C4-2B (cell line): Measurements from ENCODE around the gene NDUFB8.
"Not testable (repeated sequence)": the region's sequence is repeated elsewhere in the genome, so short reads cannot be mapped to it uniquely, and the experiment has no call there.

Experiments
- H3K27ac ChIP-seq: fragments of 450-650 bp; 2 replicates; pipeline ENCODE4 v1.5.1; 2017
- CTCF ChIP-seq: fragments of 450-650 bp; conservative IDR thresholded peaks from 2 replicates; pipeline ENCODE4 v1.5.1; 2017; ENCODE audit warnings: mild to moderate bottlenecking
- ZFX ChIP-seq: fragments of 450-650 bp; IDR thresholded peaks from 2 replicates; pipeline ENCODE4 v1.6.1; 2017

NDUFB8 gene

DNA sequence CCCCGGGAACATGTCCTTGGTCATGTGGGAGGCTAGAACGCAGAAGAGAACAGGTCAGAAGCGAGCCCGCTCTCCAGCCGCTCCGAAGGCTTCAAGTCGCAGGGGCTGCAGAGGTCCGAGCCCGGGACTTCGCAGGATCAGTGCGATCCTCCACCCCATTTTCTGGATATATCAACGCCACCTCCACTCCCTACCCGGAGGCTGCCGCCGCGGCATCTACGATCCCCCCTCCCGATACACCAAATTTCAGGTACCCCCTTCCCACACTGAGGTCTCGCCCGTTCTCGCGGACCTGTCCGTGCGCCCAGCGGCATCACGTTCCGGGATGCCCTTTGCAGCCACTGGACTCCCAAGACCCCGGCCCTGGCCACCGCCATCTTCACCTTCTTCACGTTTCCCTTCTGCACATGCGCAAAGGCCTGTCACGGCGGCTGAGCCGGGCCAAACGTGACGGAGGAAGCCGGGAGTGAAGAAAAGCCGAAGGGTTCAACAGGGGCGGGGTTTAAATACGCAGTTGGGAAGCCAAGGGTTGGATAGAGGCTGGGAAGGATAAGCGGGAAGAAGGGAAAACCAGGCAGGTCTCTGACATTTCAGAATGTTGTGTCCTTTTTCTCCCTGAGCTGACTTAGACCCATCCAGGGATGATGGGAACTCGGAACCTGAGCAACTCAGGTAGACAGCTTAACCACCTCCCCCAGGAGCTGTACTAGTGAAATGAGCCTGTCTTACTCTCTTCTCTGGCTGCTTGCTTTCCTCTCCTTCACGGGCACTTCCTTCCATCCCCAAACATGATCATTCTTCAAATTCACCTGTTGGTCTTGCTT, at the start of gene NDUFB8:
NDUFB8 (minus strand) TSS at position 397 of the 824 bp plus-strand sequence; CDS start at position 377, 20 bp downstream.
- H3K27ac ChIP-seq, result peak within 1 kb of the TSS; percentile 90
- no peak for TF ChIP-seq ZFX
- TF ChIP-seq CTCF, result no peak

GRCh38 chr10:100576282-100576635, 46.6 kb upstream of the NDUFB8 start:
- TF ChIP-seq ZFX, result no peak
- no peak for TF ChIP-seq CTCF
- H3K27ac ChIP-seq, result no peak overlapping the region

GRCh38 chr10:100575585-100576281, 46.1 kb upstream of the NDUFB8 start:
- TF ChIP-seq ZFX (no peak), CTCF (no peak)
- no peak overlapping the region for H3K27ac ChIP-seq

DNA sequence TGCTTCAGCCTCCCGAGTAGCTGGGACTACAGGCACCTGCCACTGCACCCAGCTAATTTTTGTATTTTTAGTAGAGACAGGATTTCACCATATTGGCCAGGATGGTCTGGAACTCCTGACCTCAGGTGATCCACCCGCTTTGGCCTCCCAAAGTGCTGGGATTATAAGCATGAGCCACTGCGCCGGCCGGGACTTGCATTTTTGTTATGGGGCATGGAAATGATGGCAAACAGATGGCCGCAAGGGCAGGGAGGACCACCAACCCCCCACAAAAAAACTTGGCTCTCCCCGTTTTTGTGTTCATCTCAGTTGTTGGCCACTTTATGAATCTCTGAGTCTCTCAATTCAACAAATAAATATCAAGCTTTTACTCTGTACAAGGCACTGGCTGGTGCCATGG, 45.5 kb upstream of the NDUFB8 start:
- not testable (repeated sequence) for H3K27ac ChIP-seq

DNA sequence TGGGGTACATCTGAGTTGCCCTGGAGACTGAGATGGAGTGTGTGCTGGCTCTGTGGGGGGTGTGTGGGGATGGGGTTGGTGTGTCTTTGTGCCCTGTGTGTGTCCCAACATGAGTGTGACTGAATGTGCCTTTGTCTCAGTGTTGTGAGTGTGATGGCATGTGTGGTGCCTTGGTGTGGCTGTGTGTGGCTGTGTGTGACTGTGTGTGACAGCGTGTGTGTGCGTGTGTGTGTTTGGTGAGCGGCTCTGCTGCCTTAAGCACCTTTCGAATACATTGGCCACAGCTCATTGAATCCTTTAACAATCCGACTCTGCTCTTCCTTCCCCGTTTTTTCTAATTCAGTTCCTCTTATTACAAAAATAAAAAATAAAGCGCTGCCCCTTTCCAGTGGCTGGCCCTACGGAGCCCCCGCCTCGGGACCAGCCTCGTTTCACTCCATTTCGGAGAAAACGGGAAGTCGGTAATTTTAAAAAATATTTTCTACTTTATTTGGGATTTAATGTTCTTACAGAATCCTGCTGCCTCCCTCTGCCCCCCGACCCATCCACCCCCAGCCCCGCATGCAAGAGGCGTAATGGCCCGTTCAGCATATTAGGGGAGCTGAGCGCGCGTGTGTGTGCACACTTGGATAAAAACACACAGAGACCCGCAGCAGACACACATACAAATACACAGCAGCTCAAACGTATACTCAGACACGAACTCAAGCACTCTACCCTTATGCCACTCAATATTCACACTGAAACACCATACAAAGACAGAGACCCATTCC, 41.6 kb upstream of the NDUFB8 start:
- no peak overlapping the region for H3K27ac ChIP-seq
- no peak for TF ChIP-seq CTCF
- TF ChIP-seq ZFX, result no peak

GRCh38 chr10:100570506-100570905, 40.8 kb upstream of the NDUFB8 start:
- TF ChIP-seq CTCF (no peak), ZFX (no peak)
- H3K27ac ChIP-seq, result no peak overlapping the region

DNA sequence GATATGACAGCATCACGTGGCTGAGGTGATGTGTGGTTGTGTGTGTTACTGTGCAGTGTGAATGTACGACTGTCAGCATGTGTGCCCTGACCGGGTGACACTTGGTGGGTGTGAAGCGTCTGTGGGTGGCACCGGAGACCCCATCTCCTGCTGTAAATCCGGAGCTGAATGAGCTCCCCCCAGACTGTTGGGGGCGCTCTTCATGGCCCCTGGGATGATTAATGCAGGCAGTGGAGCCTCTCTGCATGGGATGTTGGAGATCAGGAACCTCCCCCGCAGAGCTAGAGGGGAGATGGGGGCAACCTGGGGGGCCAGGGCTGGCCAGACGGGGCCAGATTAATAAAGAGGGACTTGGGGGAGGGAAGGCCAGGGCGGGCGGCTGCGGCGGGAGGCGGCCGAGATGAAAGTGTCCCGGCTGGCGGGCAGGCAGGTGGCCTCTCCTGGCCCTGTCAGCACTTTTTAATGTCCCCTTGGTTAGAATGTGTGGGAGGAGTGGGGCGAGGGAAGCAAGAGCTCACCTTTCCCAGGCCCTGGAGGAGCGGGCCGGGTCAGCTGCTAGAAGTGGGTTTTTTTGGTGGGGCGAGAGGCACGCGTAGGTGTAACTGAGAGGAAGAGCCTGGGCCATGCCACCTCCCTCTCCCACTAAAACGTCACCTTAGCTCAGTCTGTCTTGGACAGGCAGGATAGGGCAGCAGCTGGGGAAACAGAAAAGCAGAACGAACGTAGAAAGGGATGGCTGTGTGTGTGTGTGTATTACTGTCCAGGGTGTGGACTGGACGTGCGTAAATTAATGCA, 40.2 kb upstream of the NDUFB8 start:
- TF ChIP-seq CTCF (no peak), ZFX (no peak)
- no peak overlapping the region for H3K27ac ChIP-seq
